PFSK-1 (cell line): ENCODE results near the gene VGLL3.

ENCODE experiments used
- FOXP2 ChIP-seq: optimal IDR thresholded peaks from 2 replicates; pipeline ENCODE3; 2011; ENCODE audit warnings: borderline replicate concordance, control low read depth, inconsistent platforms; ENCODE audit not compliant: insufficient read depth; ENCODE audit errors: extremely low read length, extremely low read depth
- POLR2AphosphoS5 ChIP-seq: IDR thresholded peaks from 2 replicates; pipeline ENCODE4 v1.6.1; 2012; ENCODE audit warnings: low read depth, mild to moderate bottlenecking, control low read depth, low read length, moderate library complexity
- REST ChIP-seq, 2 experiments: IDR thresholded peaks; 2 replicates each; pipeline versions ENCODE4 v1.6.1 to v1.8.0; 2011 to 2012; ENCODE audit warnings: low read depth in 2 of 2, low read length in 2 of 2, control low read depth in 1 of 2, inconsistent platforms in 1 of 2, mild to moderate bottlenecking in 1 of 2, moderate library complexity in 1 of 2; ENCODE audit not compliant: insufficient read depth in 1 of 2
- SIN3A ChIP-seq: IDR thresholded peaks from 2 replicates; pipeline ENCODE4 v1.6.1; 2012; ENCODE audit warnings: mild to moderate bottlenecking, low read length, moderate library complexity, borderline replicate concordance; ENCODE audit not compliant: insufficient read depth
- TAF1 ChIP-seq: IDR thresholded peaks from 2 replicates; pipeline ENCODE4 v1.6.1; 2012; ENCODE audit warnings: low read length, control low read depth, borderline replicate concordance; ENCODE audit not compliant: insufficient read depth

VGLL3 gene

GRCh38 chr3:86985181-86985826 is 5.6 kb downstream of the VGLL3 start:
- TF ChIP-seq SIN3A, result no peak
- no peak for TF ChIP-seq POLR2AphosphoS5
- TF ChIP-seq TAF1, result no peak

GRCh38 chr3:86984271-86984670 is 6.7 kb downstream of the VGLL3 start:
- TF ChIP-seq TAF1, result no peak
- no peak for TF ChIP-seq FOXP2
- TF ChIP-seq REST (IDR thresholded peaks at IDR 0.05; ENCODE audit: insufficient read depth in 1 of 2, low read depth in 2 of 2, low read length in 2 of 2), result no peak
- TF ChIP-seq POLR2AphosphoS5, result no peak
- TF ChIP-seq SIN3A, result no peak

- TF ChIP-seq SIN3A (no peak), FOXP2 (no peak), POLR2AphosphoS5 (no peak), REST (IDR thresholded peaks at IDR 0.05; ENCODE audit: insufficient read depth in 1 of 2, low read depth in 2 of 2, low read length in 2 of 2) (no peak), TAF1 (no peak)
These were observed 8.1 kb downstream of the VGLL3 start for GRCh38 chr3:86982883-86983282.

GRCh38 chr3:86978111-86978551 is 12.8 kb downstream of the VGLL3 start:
- TF ChIP-seq SIN3A (no peak), FOXP2 (no peak), TAF1 (no peak), REST (IDR thresholded peaks at IDR 0.05; ENCODE audit: insufficient read depth in 1 of 2, low read depth in 2 of 2, low read length in 2 of 2) (no peak), POLR2AphosphoS5 (no peak)

GRCh38 chr3:86976219-86976618 is 14.7 kb downstream of the VGLL3 start:
- TF ChIP-seq FOXP2, result no peak
- TF ChIP-seq POLR2AphosphoS5, result no peak

GRCh38 chr3:86973440-86973839 is 17.5 kb downstream of the VGLL3 start:
- TF ChIP-seq TAF1 (no peak), POLR2AphosphoS5 (no peak), FOXP2 (no peak), SIN3A (no peak), REST (IDR thresholded peaks at IDR 0.05; ENCODE audit: insufficient read depth in 1 of 2, low read depth in 2 of 2, low read length in 2 of 2) (no peak)
